Inflammatory macrophage treated with lipopolysaccharide for 4 hours (primary cell): ENCODE measurements around the gene SCO2.
A peak's percentile ranks its signal among the peaks of the same experiment; 100 is the strongest.

Source experiments
- DNase-seq: peaks from one replicate; pipeline ENCODE4 v3.0.0-alpha.2; 2020

Gene SCO2

GRCh38 chr22:50489363-50490243 lies 35.8 kb downstream of the SCO2 start:
- no peak for DNase-seq

GRCh38 chr22:50488886-50489285 lies 36.5 kb downstream of the SCO2 start:
- DNase-seq, result no peak

GRCh38 chr22:50488006-50488677 lies 37.3 kb downstream of the SCO2 start:
- no peak for DNase-seq

- DNase-seq, result no peak
These were observed 38.0 kb downstream of the SCO2 start for GRCh38 chr22:50487290-50488005.

GRCh38 chr22:50486561-50487289 lies 38.7 kb downstream of the SCO2 start, which contains the start of gene MIOX:
Gene MIOX (plus strand): TSS chr22:50486859. CDS start chr22:50486898, 39 bp downstream.
- no peak for DNase-seq

- DNase-seq, result no peak
These were observed 39.9 kb downstream of the SCO2 start for GRCh38 chr22:50485221-50486131.

- no peak for DNase-seq
These were observed 41.2 kb downstream of the SCO2 start for GRCh38 chr22:50483977-50484853.

- DNase-seq, result no peak
These were observed 41.8 kb downstream of the SCO2 start for GRCh38 chr22:50483556-50483955.

- DNase-seq, result no peak
These were observed 42.3 kb downstream of the SCO2 start for GRCh38 chr22:50483106-50483505.

GRCh38 chr22:50482107-50483074 lies 43.0 kb downstream of the SCO2 start:
- DNase-seq, result no peak

- DNase-seq, result no peak
These were observed 43.8 kb downstream of the SCO2 start, which contains the start of gene ADM2 for GRCh38 chr22:50481440-50482106. Gene ADM2 (plus strand): TSS chr22:50481543. CDS start chr22:50481848, 305 bp downstream.

- DNase-seq, result no peak
These were observed 44.4 kb downstream of the SCO2 start for GRCh38 chr22:50481045-50481439.

GRCh38 chr22:50479721-50480120 lies 45.7 kb downstream of the SCO2 start:
- DNase-seq, result no peak

- no peak for DNase-seq
These were observed 47.5 kb downstream of the SCO2 start for GRCh38 chr22:50477923-50478322.

- no peak for DNase-seq
These were observed 48.5 kb downstream of the SCO2 start for GRCh38 chr22:50476868-50477267.

GRCh38 chr22:50475652-50476002 lies 49.8 kb downstream of the SCO2 start:
- no peak for DNase-seq

- peak; percentile 92 for DNase-seq
These were observed 50.4 kb downstream of the SCO2 start, which contains the start of gene SBF1 for GRCh38 chr22:50474710-50475651. Gene SBF1 (minus strand): TSS chr22:50475035. CDS start chr22:50474840, 195 bp downstream.
